ENCODE measurements around the gene ATOX1.

Gene ATOX1

DNA sequence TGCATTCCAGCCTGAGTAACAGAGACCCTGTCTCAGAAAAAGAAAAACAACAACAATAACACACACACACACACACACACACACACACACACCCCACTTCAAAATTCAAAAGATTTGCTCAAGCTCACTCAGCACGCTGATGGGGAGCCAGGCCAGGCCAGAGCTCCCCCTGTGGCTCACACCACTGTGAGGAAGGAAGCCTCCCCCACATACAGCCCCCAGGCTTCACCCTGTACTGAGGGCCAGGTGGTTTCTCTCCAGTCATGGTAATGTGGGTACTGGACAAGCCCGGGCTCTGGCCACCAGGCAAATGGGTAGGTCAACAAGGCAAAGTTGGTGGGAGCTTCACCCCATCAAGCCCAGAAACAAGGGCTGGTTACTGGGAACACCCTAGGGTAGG is 19.0 kb downstream of the ATOX1 start:
- Histone ChIP-seq H3K4me3 (ENCODE audit: low read depth in 1 of 2, low read length in 1 of 2) (no peak overlapping the region), H3K9me3 (no peaks in the 10 kb centered on the region), H3K27ac (no peak overlapping the region), H3K36me3 (peaks cover 46% of the 10 kb centered on the region), H3K4me1 (ENCODE audit: control insufficient read depth in 1 of 2, insufficient read depth in 1 of 2, low read depth in 1 of 2, low read length in 1 of 2) (peaks cover 0 to 3% of the 10 kb centered on the region in 2 experiments), H3K27me3 (no peaks in the 10 kb centered on the region)
- no peak for TF ChIP-seq CTCF (IDR thresholded peaks at IDR 0.05)

GRCh38 chr5:151738125-151738848 is 20.1 kb downstream of the ATOX1 start:
- Histone ChIP-seq H3K4me1 (ENCODE audit: control insufficient read depth in 1 of 2, insufficient read depth in 1 of 2, low read depth in 1 of 2, low read length in 1 of 2) (peaks cover 0 to 3% of the 10 kb centered on the region in 2 experiments), H3K27ac (no peak overlapping the region), H3K36me3 (peaks cover 47% of the 10 kb centered on the region), H3K27me3 (no peaks in the 10 kb centered on the region), H3K4me3 (ENCODE audit: low read depth in 1 of 2, low read length in 1 of 2) (no peak overlapping the region), H3K9me3 (no peaks in the 10 kb centered on the region)
- no peak for TF ChIP-seq CTCF (IDR thresholded peaks at IDR 0.05)

- TF ChIP-seq CTCF (IDR thresholded peaks at IDR 0.05): no peak
- Histone ChIP-seq H3K27me3 (no peaks in the 10 kb centered on the region), H3K36me3 (peaks cover 44% of the 10 kb centered on the region)
These were observed 21.0 kb downstream of the ATOX1 start for GRCh38 chr5:151737431-151737830.

GRCh38 chr5:151735646-151736045 is 22.8 kb downstream of the ATOX1 start:
- Histone ChIP-seq H3K4me3 (ENCODE audit: low read depth in 1 of 2, low read length in 1 of 2) (no peak overlapping the region), H3K36me3 (peaks cover 41% of the 10 kb centered on the region), H3K4me1 (ENCODE audit: control insufficient read depth in 1 of 2, insufficient read depth in 1 of 2, low read depth in 1 of 2, low read length in 1 of 2) (peaks cover 0 to under 1% of the 10 kb centered on the region in 2 experiments), H3K27me3 (no peaks in the 10 kb centered on the region), H3K9me3 (no peaks in the 10 kb centered on the region), H3K27ac (no peak overlapping the region)
- no peak for TF ChIP-seq CTCF (IDR thresholded peaks at IDR 0.05)

More at GRCh38 chr5:151737431-151737830, 21.0 kb downstream of the ATOX1 start:
- H3K9me3 ChIP-seq: no peaks in the 10 kb centered on the region
- peaks cover 0 to 3% of the 10 kb centered on the region in 2 experiments for H3K4me1 ChIP-seq (ENCODE audit: control insufficient read depth in 1 of 2, insufficient read depth in 1 of 2, low read depth in 1 of 2, low read length in 1 of 2)
- H3K27ac ChIP-seq: no peak overlapping the region
- H3K4me3 ChIP-seq (ENCODE audit: low read depth in 1 of 2, low read length in 1 of 2): no peak overlapping the region

- H3K4me1 ChIP-seq (ENCODE audit: control insufficient read depth in 1 of 2, insufficient read depth in 1 of 2, low read depth in 1 of 2, low read length in 1 of 2): no peaks in the 10 kb centered on the region
- no peak overlapping the region for H3K4me3 ChIP-seq (ENCODE audit: low read depth in 1 of 2, low read length in 1 of 2)
- no peak for TF ChIP-seq CTCF (IDR thresholded peaks at IDR 0.05)
- no peaks in the 10 kb centered on the region for H3K27me3 ChIP-seq
- H3K27ac ChIP-seq: no peak overlapping the region
- H3K9me3 ChIP-seq: peaks cover 6% of the 10 kb centered on the region
- peaks cover 33% of the 10 kb centered on the region for H3K36me3 ChIP-seq
These were observed 24.4 kb downstream of the ATOX1 start for GRCh38 chr5:151734064-151734408.
